DOHH2 (cell line): Measurements from ENCODE around the gene ADAMTS16.

Experiments used
- H3F3A ChIP-seq: fragments of 200-600 bp; sonication (generic), shearing (Covaris generic); 2 replicates; pipeline ENCODE4 v1.6.0; 2016; ENCODE audit warnings: antibody characterized with exemption, mild to moderate bottlenecking; ENCODE audit not compliant: control insufficient read depth, insufficient read depth
- H3K27ac ChIP-seq: fragments of 200-600 bp; sonication (generic); 2 replicates; pipeline ENCODE4 v1.5.1; 2014; ENCODE audit warnings: low read depth, mild to moderate bottlenecking, low read length, moderate library complexity
- H3K27me3 ChIP-seq: fragments of 200-600 bp; sonication (generic); 2 replicates; pipeline ENCODE4 v1.6.1; 2014; ENCODE audit warnings: mild to moderate bottlenecking, low read length, mixed read lengths; ENCODE audit not compliant: control insufficient read depth
- H3K36me3 ChIP-seq: fragments of 200-600 bp; sonication (generic); 2 replicates; pipeline ENCODE4 v1.6.1; 2014; ENCODE audit warnings: mild to moderate bottlenecking, low read length, moderate library complexity, mixed read lengths; ENCODE audit not compliant: control insufficient read depth
- H3K4me1 ChIP-seq: fragments of 200-600 bp; sonication (generic); 2 replicates; pipeline ENCODE4 v1.6.1; 2014; ENCODE audit warnings: mild to moderate bottlenecking, low read length, mixed read lengths; ENCODE audit not compliant: control insufficient read depth
- H3K4me2 ChIP-seq: fragments of 200-600 bp; sonication (generic); 2 replicates; pipeline ENCODE4 v1.6.0; 2014; ENCODE audit warnings: mild to moderate bottlenecking, low read length, moderate library complexity
- H3K4me3 ChIP-seq: fragments of 200-600 bp; sonication (generic); 2 replicates; pipeline ENCODE4 v1.5.1; 2014; ENCODE audit warnings: mild to moderate bottlenecking, low read length, mixed read lengths
- H3K79me2 ChIP-seq: fragments of 200-600 bp; sonication (generic); 2 replicates; pipeline ENCODE4 v1.6.1; 2014; ENCODE audit warnings: mild to moderate bottlenecking, low read length, mixed read lengths; ENCODE audit not compliant: control insufficient read depth
- H3K9me2 ChIP-seq: fragments of 200-600 bp; sonication (generic); replicated peaks from 2 replicates; pipeline ENCODE4 v1.6.1; 2014; ENCODE audit warnings: mild to moderate bottlenecking, low read length, mixed read lengths; ENCODE audit not compliant: control insufficient read depth
- H3K9me3 ChIP-seq: fragments of 200-600 bp; sonication (generic); 2 replicates; pipeline ENCODE4 v1.6.1; 2014; ENCODE audit warnings: antibody characterized with exemption, low read length, mixed read lengths; ENCODE audit not compliant: control insufficient read depth, insufficient read depth
- H4K20me1 ChIP-seq: fragments of 200-600 bp; sonication (generic); 2 replicates; pipeline ENCODE4 v1.6.0; 2014; ENCODE audit warnings: low read depth, mild to moderate bottlenecking, antibody characterized with exemption, low read length, moderate library complexity; ENCODE audit not compliant: control insufficient read depth, insufficient read depth
- EZH2phosphoT487 ChIP-seq: fragments of 200-600 bp; sonication (generic); IDR thresholded peaks from 2 replicates; pipeline ENCODE4 v1.6.1; 2017; ENCODE audit warnings: borderline replicate concordance, mild to moderate bottlenecking, antibody characterized with exemption, low read length, moderate library complexity, mixed read lengths
- TF ChIP-seq, protein P1 (sequence below): fragments of 200-600 bp; sonication (generic); IDR thresholded peaks from one replicate; pipeline ENCODE4 v1.5.1; 2014; ENCODE audit warnings: antibody characterized with exemption, mild to moderate bottlenecking, low read depth, low read length; ENCODE audit not compliant: poor library complexity, severe bottlenecking

Gene ADAMTS16

DNA sequence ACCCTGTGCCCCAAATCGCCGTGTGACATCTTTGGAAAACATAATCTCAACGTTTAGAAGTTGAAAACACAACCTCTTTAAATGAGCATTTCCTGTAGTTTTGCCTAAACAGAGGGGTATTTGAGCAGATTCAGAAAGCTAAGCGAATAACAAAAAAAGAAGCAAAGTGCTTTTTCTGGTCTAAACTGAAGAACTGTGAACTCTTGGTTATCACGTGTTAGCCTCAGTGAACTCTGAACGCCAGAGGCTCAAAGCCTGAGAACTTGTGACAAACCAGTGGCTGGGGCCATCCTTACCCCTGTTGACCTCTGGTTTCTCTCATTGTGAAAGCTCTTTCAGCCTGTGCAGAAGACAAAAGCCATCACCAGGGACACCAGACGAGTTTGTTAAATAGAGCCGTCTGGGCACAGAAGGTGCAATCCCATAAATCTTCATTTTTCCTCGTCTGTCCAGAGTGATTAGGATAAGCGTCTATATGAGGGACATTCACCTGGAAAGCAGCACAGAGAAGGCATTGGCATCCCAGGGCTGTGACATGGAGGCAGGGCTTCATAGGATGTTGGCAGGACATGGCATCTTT is 220.9 kb downstream of the ADAMTS16 start:
- Histone ChIP-seq H3K36me3 (no peaks in the 10 kb centered on the region), H3K4me1 (no peaks in the 10 kb centered on the region), H3K27ac (no peak overlapping the region), H3K27me3 (no peaks in the 10 kb centered on the region), H4K20me1 (no peaks in the 10 kb centered on the region), H3K79me2 (no peaks in the 10 kb centered on the region), H3K4me2 (no peak overlapping the region), H3F3A (no peaks in the 10 kb centered on the region), H3K9me2 (no peaks in the 10 kb centered on the region), H3K4me3 (no peak overlapping the region), H3K9me3 (no peaks in the 10 kb centered on the region)
- no peak for TF ChIP-seq EZH2phosphoT487
- TF ChIP-seq, protein P1, sequence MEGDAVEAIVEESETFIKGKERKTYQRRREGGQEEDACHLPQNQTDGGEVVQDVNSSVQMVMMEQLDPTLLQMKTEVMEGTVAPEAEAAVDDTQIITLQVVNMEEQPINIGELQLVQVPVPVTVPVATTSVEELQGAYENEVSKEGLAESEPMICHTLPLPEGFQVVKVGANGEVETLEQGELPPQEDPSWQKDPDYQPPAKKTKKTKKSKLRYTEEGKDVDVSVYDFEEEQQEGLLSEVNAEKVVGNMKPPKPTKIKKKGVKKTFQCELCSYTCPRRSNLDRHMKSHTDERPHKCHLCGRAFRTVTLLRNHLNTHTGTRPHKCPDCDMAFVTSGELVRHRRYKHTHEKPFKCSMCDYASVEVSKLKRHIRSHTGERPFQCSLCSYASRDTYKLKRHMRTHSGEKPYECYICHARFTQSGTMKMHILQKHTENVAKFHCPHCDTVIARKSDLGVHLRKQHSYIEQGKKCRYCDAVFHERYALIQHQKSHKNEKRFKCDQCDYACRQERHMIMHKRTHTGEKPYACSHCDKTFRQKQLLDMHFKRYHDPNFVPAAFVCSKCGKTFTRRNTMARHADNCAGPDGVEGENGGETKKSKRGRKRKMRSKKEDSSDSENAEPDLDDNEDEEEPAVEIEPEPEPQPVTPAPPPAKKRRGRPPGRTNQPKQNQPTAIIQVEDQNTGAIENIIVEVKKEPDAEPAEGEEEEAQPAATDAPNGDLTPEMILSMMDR: no peak

DNA sequence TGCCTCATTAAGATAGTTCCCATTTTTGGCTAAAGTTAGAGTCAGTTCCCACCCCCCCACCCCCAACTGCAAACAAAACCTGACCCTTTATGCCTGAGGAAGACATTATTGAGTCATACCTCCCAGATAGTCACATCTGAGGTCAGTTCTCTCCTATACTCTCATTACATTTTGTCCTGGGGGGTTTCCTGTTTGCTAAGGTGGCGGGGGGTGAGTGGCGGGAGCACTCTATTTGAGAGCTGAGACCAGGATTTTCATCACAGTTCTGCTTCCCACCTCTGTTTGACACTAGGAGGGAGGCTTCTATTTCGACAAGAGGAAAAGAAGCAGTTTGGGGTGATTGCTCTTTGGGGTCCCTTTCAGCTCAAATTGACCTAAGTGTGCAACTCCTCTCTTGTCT is 222.9 kb downstream of the ADAMTS16 start:
- Histone ChIP-seq H3K4me1 (no peaks in the 10 kb centered on the region), H3K9me2 (no peaks in the 10 kb centered on the region), H4K20me1 (no peaks in the 10 kb centered on the region), H3K4me2 (no peak overlapping the region), H3K4me3 (no peak overlapping the region), H3K36me3 (no peaks in the 10 kb centered on the region), H3K27me3 (no peaks in the 10 kb centered on the region), H3K9me3 (no peaks in the 10 kb centered on the region), H3K27ac (no peak overlapping the region), H3F3A (no peaks in the 10 kb centered on the region), H3K79me2 (no peaks in the 10 kb centered on the region)
- no peak for TF ChIP-seq EZH2phosphoT487
- TF ChIP-seq, protein P1: no peak

DNA sequence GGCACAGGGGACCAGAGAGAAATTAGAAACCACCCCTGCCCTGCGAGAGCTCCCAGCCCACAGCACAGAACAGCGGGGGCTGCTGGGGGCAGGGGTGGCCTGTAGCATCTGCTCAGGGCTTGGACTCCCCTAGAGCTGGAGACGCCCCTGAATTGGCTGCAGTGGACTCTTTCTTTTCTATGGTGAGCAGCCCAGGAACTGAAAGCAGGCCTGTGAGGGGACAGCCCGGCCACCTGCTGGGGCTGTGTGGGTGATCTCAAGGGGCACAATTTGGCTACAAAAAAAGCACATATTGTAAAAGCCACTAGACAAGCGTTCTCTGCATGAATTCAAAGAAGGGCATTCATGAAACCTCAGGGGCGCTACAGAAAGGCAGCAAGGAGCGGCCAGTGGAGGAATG is 224.8 kb downstream of the ADAMTS16 start:
- Histone ChIP-seq H3K4me2 (no peak overlapping the region), H3K9me3 (no peaks in the 10 kb centered on the region)

More for the DNA sequence above, 224.8 kb downstream of the ADAMTS16 start:
- Histone ChIP-seq H3K4me3 (no peak overlapping the region), H3K27me3 (no peaks in the 10 kb centered on the region), H3K36me3 (no peaks in the 10 kb centered on the region), H4K20me1 (no peaks in the 10 kb centered on the region), H3F3A (no peaks in the 10 kb centered on the region), H3K4me1 (no peaks in the 10 kb centered on the region), H3K27ac (no peak overlapping the region), H3K9me2 (no peaks in the 10 kb centered on the region), H3K79me2 (no peaks in the 10 kb centered on the region)
- TF ChIP-seq, protein P1: no peak
- TF ChIP-seq EZH2phosphoT487: no peak
